Prostate gland (tissue), 2 donors: ENCODE measurements around the gene TEX28. TPM values are rescaled to one million over a fixed set of nuclear protein-coding genes. Genes with fewer than 3 reads are reported as not detected.
"Not testable (repeated sequence)": the region's sequence is repeated elsewhere in the genome, so short reads cannot be mapped to it uniquely, and the experiment has no call there.

Experiments
- DNase-seq: peaks from one replicate; pipeline ENCODE4 v3.0.0-alpha.2; 2019; ENCODE audit warnings: low spot score
- H3K27ac ChIP-seq, 2 donors: fragments of 200-600 bp; sonication (generic); 2 replicates each; pipeline ENCODE4 v1.5.1; 2017 to 2019
- H3K27me3 ChIP-seq: fragments of 200-600 bp; sonication (generic); replicated peaks from 2 replicates; pipeline ENCODE4 v1.5.1; 2019; ENCODE audit not compliant: insufficient read depth
- H3K36me3 ChIP-seq, 2 donors: fragments of 200-600 bp; sonication (generic); 1 replicate in 1 of 2; 2 replicates in 1 of 2; pipeline versions ENCODE4 v1.5.1 to v1.8.1; 2017 to 2019
- H3K4me1 ChIP-seq: fragments of 200-600 bp; sonication (generic); replicated peaks from 2 replicates; pipeline ENCODE4 v1.5.1; 2019
- H3K4me3 ChIP-seq, 2 donors: fragments of 200-600 bp; sonication (generic); 2 replicates each; pipeline ENCODE4 v1.5.1; 2017 to 2019
- H3K9me3 ChIP-seq: fragments of 200-600 bp; sonication (generic); 2 replicates; pipeline ENCODE4 v1.5.1; 2017
- WGBS: methylation state at CpG from one replicate; pipeline ENCODE4 v1.1.5; 2018; 5-methylcytosine and 5-hydroxymethylcytosine counted together
- intact Hi-C: fragments of 100-400 bp; cut with DNase I; formaldehyde crosslinking; loops from one replicate; pipeline ENCODE4 v1.14.2; 2022
- total RNA-seq, 2 donors: library from RNA; depleted of rRNA; stranded (reverse); fragments of >200 nt; gene quantifications; one replicate each; pipeline ENCODE4 v1.1.0, GENCODE V29; 2016

Gene TEX28
- total RNA-seq, 2 donors from 2014 or later: 1.5 TPM; not detected in 1

DNA sequence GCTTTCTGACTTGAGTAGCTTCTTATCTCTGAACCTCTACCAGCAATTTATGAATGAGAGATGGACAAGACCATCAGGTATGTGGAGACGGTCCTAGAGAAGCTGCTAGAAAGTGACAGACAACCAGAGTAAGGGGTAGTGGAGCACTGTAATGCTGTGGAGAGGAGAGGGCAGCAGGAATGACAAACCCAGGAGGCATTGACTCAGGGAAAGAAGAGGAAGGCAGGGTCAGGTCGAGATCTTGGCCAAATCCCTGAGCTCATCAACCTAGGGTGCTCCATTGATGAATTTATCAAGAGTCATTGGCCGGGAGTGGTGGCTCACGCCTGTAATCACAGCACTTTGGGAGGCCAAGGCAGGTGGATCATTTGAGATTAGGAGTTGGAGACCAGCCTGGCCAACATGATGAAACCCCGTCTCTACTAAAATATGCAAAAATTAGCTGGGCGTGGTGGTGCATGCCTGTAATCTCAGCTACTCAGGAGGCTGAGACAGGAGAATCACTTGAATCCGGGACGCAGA, 54.9 kb downstream of the TEX28 start:
- H3K9me3 ChIP-seq, H3K4me3 ChIP-seq, intact Hi-C loops, H3K36me3 ChIP-seq, H3K4me1 ChIP-seq, H3K27ac ChIP-seq, DNase-seq, H3K27me3 ChIP-seq: not testable (repeated sequence)
- WGBS: 93% methylated on average over 8 of the region's 8 CpGs

DNA sequence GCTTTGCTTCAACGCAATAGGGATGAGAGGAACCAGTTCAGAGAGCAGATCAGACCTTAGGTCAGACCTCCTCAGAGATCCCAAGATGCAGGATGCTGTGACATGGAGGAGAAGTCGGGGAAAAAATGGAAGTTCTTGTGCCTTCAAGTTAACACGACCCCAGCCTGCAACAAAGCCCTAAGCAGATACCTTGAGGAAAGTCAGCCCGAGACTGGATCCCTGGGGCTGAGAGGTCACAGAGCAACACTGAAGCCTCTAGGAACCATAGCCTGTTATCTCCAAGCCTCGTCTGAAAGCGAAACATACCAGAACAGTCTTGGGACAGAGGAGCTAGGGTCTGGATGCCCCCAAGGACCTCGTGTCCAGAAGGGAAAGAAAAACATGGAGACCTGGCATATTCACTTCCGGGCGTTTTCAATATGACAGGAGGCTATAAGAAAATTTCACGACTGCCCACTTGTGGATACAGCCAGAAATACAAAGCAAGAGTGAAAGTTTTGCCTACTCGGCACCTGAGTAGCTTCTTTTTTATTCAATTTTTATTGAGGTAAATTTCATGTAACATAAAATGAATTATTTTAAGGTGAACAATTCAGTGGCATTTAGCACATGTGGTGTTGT, 55.9 kb downstream of the TEX28 start:
- H3K36me3 ChIP-seq, H3K9me3 ChIP-seq, H3K27ac ChIP-seq, DNase-seq, H3K4me1 ChIP-seq, intact Hi-C loops, H3K27me3 ChIP-seq, H3K4me3 ChIP-seq: not testable (repeated sequence)
- no CpG with 5 or more reads among the region's 11 CpGs for WGBS

DNA sequence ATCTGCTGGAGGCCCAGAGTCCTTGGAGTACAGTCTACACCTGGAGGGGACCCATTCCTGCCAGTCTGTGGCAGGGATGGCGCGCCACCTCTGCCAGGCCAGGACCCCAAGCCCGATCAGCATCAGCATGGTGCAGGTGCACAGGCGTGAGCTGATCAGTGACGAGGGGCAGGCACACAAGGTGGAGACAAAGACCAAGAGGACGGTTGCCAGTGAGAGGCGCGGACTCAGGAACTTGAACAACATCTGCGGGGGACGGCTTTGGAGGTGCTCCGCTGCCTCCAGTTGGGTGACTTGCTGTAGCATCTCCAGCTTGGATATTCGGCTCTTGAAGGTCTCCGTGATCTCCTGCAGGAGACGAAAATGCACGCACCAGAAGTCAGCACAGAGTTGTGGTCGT, 61.3 kb downstream of the TEX28 start:
- H3K4me1 ChIP-seq, DNase-seq, H3K36me3 ChIP-seq, H3K27me3 ChIP-seq, H3K9me3 ChIP-seq, H3K27ac ChIP-seq, H3K4me3 ChIP-seq, intact Hi-C loops: not testable (repeated sequence)
- WGBS: no CpG with 5 or more reads among the region's 16 CpGs

DNA sequence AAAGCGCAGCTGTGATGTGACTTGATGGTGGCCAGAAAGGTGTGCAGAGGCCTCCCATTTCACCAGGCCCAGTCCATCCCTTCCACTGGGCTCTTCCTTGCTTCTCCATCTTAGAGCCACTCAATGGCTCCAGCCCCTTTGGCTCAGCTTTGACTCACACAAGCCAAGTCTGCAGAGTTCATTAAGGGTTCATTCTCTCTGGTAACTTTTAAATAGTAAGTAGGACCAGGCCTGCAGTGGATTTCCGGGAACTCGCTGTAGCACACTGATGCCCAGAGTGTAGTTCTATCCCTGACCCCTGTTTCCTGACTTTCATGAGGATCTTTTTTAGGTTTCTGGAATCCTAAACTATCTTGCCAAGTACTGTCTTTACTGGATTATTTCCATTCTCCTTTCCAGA, 63.5 kb downstream of the TEX28 start:
- DNase-seq, H3K36me3 ChIP-seq, intact Hi-C loops, H3K4me1 ChIP-seq, H3K4me3 ChIP-seq, H3K27ac ChIP-seq, H3K27me3 ChIP-seq, H3K9me3 ChIP-seq: not testable (repeated sequence)
- WGBS: no CpG with 5 or more reads among the region's 3 CpGs

DNA sequence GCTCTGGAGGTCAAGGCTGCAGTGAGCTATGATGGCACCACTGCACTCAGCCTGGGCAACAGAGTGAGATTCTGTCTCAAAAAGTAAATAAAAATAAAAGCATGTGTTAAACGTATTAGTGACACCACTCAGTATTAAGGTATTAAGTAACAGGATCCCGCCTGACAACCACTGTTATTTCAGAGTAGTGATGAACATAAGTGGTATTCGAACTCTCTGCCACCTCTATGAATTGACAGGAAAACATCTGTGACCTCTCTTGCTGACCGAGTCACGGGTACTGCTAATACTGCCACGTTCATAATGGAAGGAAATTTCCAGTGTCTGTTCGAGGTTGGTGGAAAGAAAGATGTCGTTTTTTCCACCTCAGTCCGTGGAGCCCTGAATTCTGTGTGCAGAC, 68.2 kb downstream of the TEX28 start:
- H3K36me3 ChIP-seq, H3K9me3 ChIP-seq, intact Hi-C loops, DNase-seq, H3K27ac ChIP-seq, H3K4me1 ChIP-seq, H3K4me3 ChIP-seq, H3K27me3 ChIP-seq: not testable (repeated sequence)
- WGBS: no CpG with 5 or more reads among the region's 9 CpGs

DNA sequence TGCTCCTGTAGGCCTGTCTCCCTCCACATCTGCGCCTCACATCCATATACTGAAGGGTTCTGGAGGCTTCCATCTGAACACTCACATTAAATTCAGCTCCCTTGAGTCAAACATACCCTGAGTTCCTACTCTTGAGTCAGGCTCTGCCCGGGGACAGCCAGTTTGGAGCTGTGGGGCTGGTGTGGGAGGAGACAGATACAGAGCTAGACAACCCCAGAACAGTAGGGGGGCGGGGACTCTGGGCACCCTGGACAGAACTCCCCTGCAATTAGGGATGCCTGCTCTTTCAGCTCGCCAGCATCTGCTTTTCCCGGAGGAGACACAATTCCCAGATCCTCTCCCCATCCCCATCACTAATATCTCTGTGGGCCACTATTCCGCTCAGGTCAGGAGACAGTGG, 69.6 kb downstream of the TEX28 start:
- H3K4me1 ChIP-seq, intact Hi-C loops, H3K27ac ChIP-seq, H3K9me3 ChIP-seq, H3K4me3 ChIP-seq, H3K27me3 ChIP-seq, DNase-seq, H3K36me3 ChIP-seq: not testable (repeated sequence)
- no CpG with 5 or more reads among the region's 6 CpGs for WGBS

Other genes with a start within 250 kb of the TEX28 start
- 10 to 100 TPM; 54.4 to 85.2 TPM for gene MECP2, start 197.4 kb downstream of the TEX28 start, total RNA-seq
- not detected for gene OPN1LW, start 150.9 kb downstream of the TEX28 start, total RNA-seq
- not detected for gene OPN1MW, start 112.5 kb downstream of the TEX28 start, total RNA-seq
- gene OPN1MW2, start 75.4 kb downstream of the TEX28 start, total RNA-seq: not detected
- gene OPN1MW3, start 37.5 kb downstream of the TEX28 start, total RNA-seq: not detected
- gene TKTL1, start 671 bp upstream of the TEX28 start, total RNA-seq: 100 to 1,000 TPM in 1 of 2 donors, not detected in 1; 113 TPM
- 1,000 to 10,000 TPM; 1,711 to 2,337 TPM for gene FLNA, start 79.5 kb upstream of the TEX28 start, total RNA-seq
- 10 to 100 TPM; 61.4 to 66.1 TPM for gene EMD, start 84.2 kb upstream of the TEX28 start, total RNA-seq
- gene RPL10, start 103.3 kb upstream of the TEX28 start, total RNA-seq: 1,000 to 10,000 TPM; 3,702 to 5,500 TPM
- 10 to 100 TPM; 36.8 to 70.7 TPM for gene DNASE1L1, start 114.1 kb upstream of the TEX28 start, total RNA-seq
- gene TAFAZZIN, start 116.4 kb upstream of the TEX28 start, total RNA-seq: 10 to 100 TPM; 25.7 to 56.5 TPM
- gene ATP6AP1, start 133.6 kb upstream of the TEX28 start, total RNA-seq: 100 to 1,000 TPM; 110 to 149 TPM
- 100 to 1,000 TPM in 1 of 2 donors, 10 to 100 TPM in 1; 52.9 to 148 TPM for gene GDI1, start 142.0 kb upstream of the TEX28 start, total RNA-seq
- gene FAM50A, start 149.0 kb upstream of the TEX28 start, total RNA-seq: 10 to 100 TPM; 32.9 to 35.8 TPM
- gene PLXNA3, start 163.2 kb upstream of the TEX28 start, total RNA-seq: 10 to 100 TPM; 15.7 to 21.0 TPM
- gene LAGE3, start 184.2 kb upstream of the TEX28 start, total RNA-seq: 10 to 100 TPM; 39.1 to 44.2 TPM
- gene UBL4A, start 191.5 kb upstream of the TEX28 start, total RNA-seq: 10 to 100 TPM; 31.9 to 53.7 TPM
- 10 to 100 TPM; 28.0 to 45.6 TPM for gene SLC10A3, start 195.5 kb upstream of the TEX28 start, total RNA-seq
- gene FAM3A, start 221.1 kb upstream of the TEX28 start, total RNA-seq: 10 to 100 TPM; 52.0 to 72.7 TPM